ENCODE measurements around the gene GRIK1. TPM values are rescaled to one million over a fixed set of nuclear protein-coding genes. Genes with fewer than 3 reads are reported as not detected.
"Not testable (repeated sequence)": the region's sequence is repeated elsewhere in the genome, so short reads cannot be mapped to it uniquely, and the experiment has no call there.

GRIK1 gene
- 0.39 TPM for polyA plus RNA-seq (ENCODE audit: insufficient read length)

- DNase-seq (ENCODE audit: low read depth), result no peak
Observed at GRCh38 chr21:29939924-29940275, at the start of gene GRIK1. Gene GRIK1 (minus strand): TSS chr21:29939996.

- DNase-seq (ENCODE audit: low read depth), result no peak
Observed at GRCh38 chr21:29987762-29988161, 48.0 kb upstream of the GRIK1 start.

GRCh38 chr21:29985866-29986265 lies 46.1 kb upstream of the GRIK1 start:
- no peak for DNase-seq (ENCODE audit: low read depth)

GRCh38 chr21:29979043-29979442 lies 39.2 kb upstream of the GRIK1 start:
- DNase-seq (ENCODE audit: low read depth), result no peak

GRCh38 chr21:29975776-29976175 lies 36.0 kb upstream of the GRIK1 start:
- DNase-seq (ENCODE audit: low read depth), result no peak

- no peak for DNase-seq (ENCODE audit: low read depth)
Observed at GRCh38 chr21:29973258-29973657, 33.5 kb upstream of the GRIK1 start.

GRCh38 chr21:29961291-29962027 lies 21.7 kb upstream of the GRIK1 start:
- no peak for DNase-seq (ENCODE audit: low read depth)

GRCh38 chr21:29958551-29958950 lies 18.8 kb upstream of the GRIK1 start:
- no peak for DNase-seq (ENCODE audit: low read depth)

GRCh38 chr21:29958035-29958434 lies 18.2 kb upstream of the GRIK1 start:
- DNase-seq (ENCODE audit: low read depth), result not testable (repeated sequence)

- no peak for DNase-seq (ENCODE audit: low read depth)
Observed at GRCh38 chr21:29953690-29954089, 13.9 kb upstream of the GRIK1 start.

- no peak for DNase-seq (ENCODE audit: low read depth)
Observed at GRCh38 chr21:29953072-29953471, 13.3 kb upstream of the GRIK1 start.

- DNase-seq (ENCODE audit: low read depth), result no peak
Observed at GRCh38 chr21:29951911-29952310, 12.1 kb upstream of the GRIK1 start.

GRCh38 chr21:29949991-29950390 lies 10.2 kb upstream of the GRIK1 start:
- DNase-seq (ENCODE audit: low read depth), result no peak

GRCh38 chr21:29947119-29947518 lies 7.3 kb upstream of the GRIK1 start:
- DNase-seq (ENCODE audit: low read depth), result no peak

- no peak for DNase-seq (ENCODE audit: low read depth)
Observed at GRCh38 chr21:29943885-29944284, 4.1 kb upstream of the GRIK1 start.

- DNase-seq (ENCODE audit: low read depth), result no peak
Observed at GRCh38 chr21:29942034-29942433, 2.2 kb upstream of the GRIK1 start.

- no peak for DNase-seq (ENCODE audit: low read depth)
Observed at GRCh38 chr21:29940991-29941390, 1.2 kb upstream of the GRIK1 start.

- no peak for DNase-seq (ENCODE audit: low read depth)
Observed at GRCh38 chr21:29940361-29940760, 565 bp upstream of the GRIK1 start.

- DNase-seq (ENCODE audit: low read depth), result no peak
Observed at GRCh38 chr21:29939104-29939923, 482 bp downstream of the GRIK1 start.

GRCh38 chr21:29938776-29939103 lies 1.1 kb downstream of the GRIK1 start:
- no peak for DNase-seq (ENCODE audit: low read depth)

- no peak for DNase-seq (ENCODE audit: low read depth)
Observed at GRCh38 chr21:29933088-29933487, 6.7 kb downstream of the GRIK1 start.

- no peak for DNase-seq (ENCODE audit: low read depth)
Observed at GRCh38 chr21:29928537-29928936, 11.3 kb downstream of the GRIK1 start.

- DNase-seq (ENCODE audit: low read depth), result no peak
Observed at GRCh38 chr21:29920938-29921337, 18.9 kb downstream of the GRIK1 start.

All from forelimb muscle (tissue), 1 donor.